K562 (cell line): ENCODE results near the gene LRRC59. TPM values are rescaled to one million over a fixed set of nuclear protein-coding genes. Genes with fewer than 3 reads are reported as not detected.

Experiments used
- ATAC-seq: fragments of 200-7000 bp; cut with Tn5 transposase; 3 replicates; pipeline ENCODE4 v1.9.1; 2020; ENCODE audit warnings: moderate library complexity
- BruUV-seq: library from RNA; stranded (reverse); fragments of 400-500 nt; replicated peaks from 2 replicates; lab custom pipeline; 2021; lab: Mats Ljungman, UMichigan
- CTCF ChIA-PET: fragments of 300-600 bp; formaldehyde crosslinking; extraction: SDS; loops from one replicate; lab custom pipeline; 2021; ENCODE audit warnings: low intra/inter-chr PET ratio; lab: Yijun Ruan, JAX
- POLR2A ChIA-PET: fragments of 300-600, 350-650 bp; sonication (Branson Sonifier 250); formaldehyde crosslinking; extraction: SDS; loops from one replicate; lab custom pipeline; 2021; ENCODE audit warnings: antibody characterized with exemption, inconsistent platforms; lab: Yijun Ruan, JAX
- DNase-seq, 4 experiments: peaks; one replicate each; pipeline versions ENCODE4 v3.0.0 to v3.0.0-alpha.2; 2011 to 2018; ENCODE audit warnings: low spot score in 3 of 4, mixed read lengths in 3 of 4; ENCODE audit errors: extremely low read depth in 1 of 4
- FAIRE-seq: peaks from 2 replicates; lab custom pipeline; 2011; peaks lifted over from hg19 to GRCh38; lab: Jason Lieb, UNC
- H2AFZ ChIP-seq: 2 replicates; pipeline ENCODE4 v1.6.0; 2011; ENCODE audit warnings: low read depth, low read length, control low read depth, inconsistent platforms
- H3K27ac ChIP-seq: fragments of 200-600 bp; 3 replicates; pipeline ENCODE4 v1.8.0; 2011; ENCODE audit warnings: low read depth, mild to moderate bottlenecking, control low read depth, inconsistent platforms, low read length, moderate library complexity, mixed read lengths; ENCODE audit errors: extremely low read depth
- H3K27me3 ChIP-seq, 2 experiments: fragments of 300-600 bp in 1 of 2; 2 replicates in 1 of 2; 3 replicates in 1 of 2; pipeline versions ENCODE4 v1.6.0 to v1.8.0; 2011; ENCODE audit warnings: inconsistent platforms in 2 of 2, low read length in 2 of 2, mild to moderate bottlenecking in 1 of 2, mixed read lengths in 1 of 2, moderate library complexity in 1 of 2; ENCODE audit not compliant: control insufficient read depth in 2 of 2, insufficient read depth in 2 of 2
- H3K36me3 ChIP-seq: fragments of 300-600 bp; 3 replicates; pipeline ENCODE4 v1.8.0; 2011; ENCODE audit warnings: mild to moderate bottlenecking, low read length, inconsistent platforms; ENCODE audit not compliant: control insufficient read depth, insufficient read depth
- H3K4me1 ChIP-seq, 2 experiments: fragments of 200-600 bp in 1 of 2; replicated peaks in 1 of 2; 2 replicates in 1 of 2; 3 replicates in 1 of 2; pipeline versions ENCODE4 v1.5.1 to v1.8.0; 2011; ENCODE audit warnings: inconsistent platforms in 2 of 2, low read length in 2 of 2, mild to moderate bottlenecking in 1 of 2, mixed read lengths in 1 of 2, moderate library complexity in 1 of 2; ENCODE audit not compliant: control insufficient read depth in 2 of 2, insufficient read depth in 2 of 2
- H3K4me2 ChIP-seq: 2 replicates; pipeline ENCODE4 v1.6.1; 2011; ENCODE audit warnings: low read length, control low read depth, inconsistent platforms, mixed read lengths; ENCODE audit not compliant: insufficient read depth
- H3K4me3 ChIP-seq: fragments of 200-600 bp; sonication (generic), shearing (Covaris generic); 2 replicates; pipeline ENCODE4 v1.5.1; 2016; ENCODE audit warnings: control low read depth, inconsistent platforms
- H3K79me2 ChIP-seq: fragments of 200-600 bp; 3 replicates; pipeline ENCODE4 v1.8.0; 2011; ENCODE audit warnings: low read length, inconsistent platforms; ENCODE audit not compliant: control insufficient read depth, insufficient read depth
- H3K9ac ChIP-seq, 2 experiments: 2 replicates each; pipeline versions ENCODE4 v1.6.0 to v1.6.1; 2011; ENCODE audit warnings: low read depth in 2 of 2, low read length in 2 of 2, control low read depth in 1 of 2, inconsistent platforms in 1 of 2, mild to moderate bottlenecking in 1 of 2, mixed read lengths in 1 of 2; ENCODE audit not compliant: insufficient read depth in 1 of 2
- H3K9me1 ChIP-seq: one replicate; pipeline ENCODE4 v1.6.0; 2011; ENCODE audit warnings: inconsistent platforms, mild to moderate bottlenecking, low read length, moderate library complexity; ENCODE audit not compliant: control insufficient read depth, insufficient read depth
- H3K9me3 ChIP-seq: replicated peaks from 2 replicates; pipeline ENCODE4 v1.5.1; 2011; ENCODE audit warnings: low read depth, low read length, inconsistent platforms; ENCODE audit not compliant: control insufficient read depth, insufficient read depth
- H4K20me1 ChIP-seq: replicated peaks from 2 replicates; pipeline ENCODE4 v1.6.1; 2011; ENCODE audit warnings: low read length, inconsistent platforms, mixed read lengths; ENCODE audit not compliant: control insufficient read depth, insufficient read depth
- BACH1 ChIP-seq: fragments of 200-800 bp; sonication (Bioruptor generic); IDR thresholded peaks from 2 replicates; pipeline ENCODE4 v1.6.1; 2016; ENCODE audit warnings: missing genetic modification characterization, missing compliant biosample characterization
- ZBTB33 ChIP-seq: sonication (generic); formaldehyde crosslinking; IDR thresholded peaks from 2 replicates; pipeline ENCODE4 v1.8.1; 2023; ENCODE audit warnings: mild to moderate bottlenecking, missing genetic modification reagents
- WGBS: fragments of 100-300 bp; shearing (Covaris generic); methylation state at CpG from one replicate; pipeline ENCODE4 v1.1.6; 2016; ENCODE audit warnings: low coverage, mixed read lengths; ENCODE audit not compliant: insufficient coverage; ENCODE audit errors: missing lambda C conversion rate; 5-methylcytosine and 5-hydroxymethylcytosine counted together
- in situ Hi-C: fragments of 300-500 bp; cut with MboI; formaldehyde crosslinking; loops from 4 replicates; pipeline ENCODE4 v1.15.0; 2018; ENCODE audit warnings: inconsistent platforms, mixed read lengths
- intact Hi-C: fragments of 100-400 bp; cut with micrococcal nuclease; formaldehyde crosslinking; loops from 2 replicates; pipeline ENCODE4 v1.14.2; 2022
- polyA plus RNA-seq, 8 experiments: library from polyadenylated mRNA; depleted of rRNA in 4 of 8; stranded (reverse) in 5 of 8; unstranded in 3 of 8; fragments of >200 nt; fragmentation: Nextera tagmentation in 2 of 8; fragmentation: Illumina TruSeq in 1 of 8; extraction: Ambion mirVana in 2 of 8; extraction: Trizol in 1 of 8; gene quantifications; 2 replicates each; pipeline versions ENCODE4 v1.2.1 to v1.2.3, GENCODE V29; 2011 to 2014; ENCODE audit warnings: inconsistent platforms in 1 of 8, missing spikeins in 1 of 8
- total RNA-seq, 7 experiments: library from RNA; depleted of rRNA in 6 of 7; stranded (reverse); fragments of >200 nt in 6 of 7; fragmentation: Illumina TruSeq in 2 of 7; extraction: Trizol in 2 of 7; gene quantifications; 2 replicates each; pipeline versions ENCODE4 v1.2.1 to v1.2.3, GENCODE V29; 2011 to 2021; ENCODE audit warnings: low replicate concordance in 1 of 7

Gene LRRC59
- total and polyA plus RNA-seq, 9 of the 15 experiments (the other 6 are each of a cell fraction or from before 2014, with no cell fraction given): 27.8 to 244 (median 154) TPM

GRCh38 chr17:50355701-50356341 lies 41.5 kb downstream of the LRRC59 start:
- H2AFZ ChIP-seq: no peak overlapping the region
- H3K9ac ChIP-seq: no peak overlapping the region
- ChIA-PET CTCF (no interaction called here), POLR2A (interaction anchor here (0.6 kb wide), 1 partner anchor 9 kb away, joined by 6 read pairs; no protein-coding TSS in a partner anchor)
- no peak overlapping the region for H3K27ac ChIP-seq
- no peaks in the 10 kb centered on the region for H3K79me2 ChIP-seq
- intact Hi-C loops: no loop called here
- peaks cover 3% of the 10 kb centered on the region; the same call in 1 of the 2 replicates for H4K20me1 ChIP-seq
- H3K27me3 ChIP-seq: no peaks in the 10 kb centered on the region; a peak in 1 of 5 replicates
- no peaks in the 10 kb centered on the region for H3K9me1 ChIP-seq
- H3K4me2 ChIP-seq: no peak overlapping the region
- no TSS peak for BruUV-seq
- TF ChIP-seq BACH1 (tag) (no peak), ZBTB33 (CRISPR knock-in tag) (peak; percentile 77)
- TF ChIP-seq, all 486 proteins: peak for 1
- no peak overlapping the region for H3K4me3 ChIP-seq
- no peak for FAIRE-seq
- in situ Hi-C loops: no loop called here
- ATAC-seq: no peak
- 89% methylated on average over 20 of the region's 20 CpGs for WGBS
- DNase-seq: no peak
- H3K4me1 ChIP-seq: peaks cover 0 to 34% of the 10 kb centered on the region in 2 experiments; a peak in 4 of 5 replicates
- H3K9me3 ChIP-seq: no peaks in the 10 kb centered on the region
- H3K36me3 ChIP-seq: peaks cover 64% of the 10 kb centered on the region; the same call in 2 of the 3 replicates
